ENCODE results near the gene LRMDA. TPM values are rescaled to one million over a fixed set of nuclear protein-coding genes. Genes with fewer than 3 reads are reported as not detected.

LRMDA gene
- polyA plus RNA-seq, 3 donors, result 7.2 to 20.6 (median 14.4) TPM

DNA sequence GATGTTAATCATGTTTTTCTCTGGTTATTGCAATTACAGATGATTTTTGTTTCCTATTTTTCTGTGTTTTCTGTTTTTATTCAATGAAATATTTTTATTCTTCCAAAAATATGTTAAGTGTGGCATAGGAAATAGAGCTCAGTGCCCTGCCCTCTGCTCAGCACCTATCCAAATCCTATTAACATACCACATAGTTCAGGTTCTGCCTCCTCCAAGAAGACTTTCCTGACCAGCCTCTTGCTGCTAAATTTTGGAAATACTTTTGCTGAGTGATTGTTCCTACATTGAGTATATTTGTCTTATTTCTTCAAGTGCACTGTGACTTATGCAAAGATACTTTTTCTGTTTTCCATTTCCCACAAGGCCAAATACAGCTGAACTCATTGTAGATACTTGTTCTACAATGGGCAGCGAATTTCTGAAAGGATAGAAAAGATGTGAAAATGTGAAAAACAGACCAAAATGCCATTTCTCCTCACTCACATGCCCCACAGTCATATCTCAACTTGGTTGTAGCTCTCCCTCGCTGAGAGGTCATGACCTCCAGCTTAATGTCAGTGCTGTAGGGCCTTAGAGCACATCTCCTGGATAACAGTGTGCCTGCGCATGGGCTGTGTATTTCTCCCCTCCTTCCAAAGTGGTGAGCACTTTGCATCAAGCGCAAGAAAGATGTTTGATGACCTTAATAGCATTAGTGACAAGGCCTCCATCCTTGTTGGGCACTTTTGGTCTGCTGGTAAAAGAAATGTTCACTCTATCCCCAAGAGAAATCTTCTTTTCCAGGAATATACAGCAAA is 677.3 kb downstream of the LRMDA start:
- WGBS, 3 donors, result 91 to 97% (median 95%) methylated on average over 4 of the region's 4 CpGs

DNA sequence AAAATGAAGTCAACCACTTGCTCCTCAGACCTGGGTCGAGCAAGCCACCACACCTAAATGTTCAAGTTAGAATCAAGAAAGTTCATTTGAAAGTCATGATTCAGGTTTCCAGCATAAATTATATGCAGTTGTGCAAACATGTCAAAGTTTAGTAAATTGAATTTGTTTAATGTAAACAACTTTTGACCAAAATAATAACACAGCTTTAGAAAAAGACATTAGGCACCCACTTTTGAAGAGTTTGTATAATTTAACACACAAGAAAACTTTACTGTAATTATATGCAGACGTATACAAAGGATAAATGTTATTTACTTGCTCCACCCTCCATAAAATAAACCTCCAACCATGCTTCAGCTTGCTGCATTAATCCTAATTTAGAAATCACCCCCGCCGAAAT is 680.0 kb downstream of the LRMDA start:
- 79 to 82% (median 81%) methylated on average over 4 of the region's 4 CpGs for WGBS, 3 donors
- no peak overlapping the region for H3K27ac ChIP-seq (ENCODE audit: low read depth, low read length)

More for the DNA sequence above, 677.3 kb downstream of the LRMDA start:
- H3K27ac ChIP-seq (ENCODE audit: low read depth, low read length), result no peak overlapping the region

GRCh38 chr10:76111986-76112825 is 680.8 kb downstream of the LRMDA start:
- 61 to 82% (median 73%) methylated on average over 27 to 33 of the region's 33 CpGs for WGBS, 3 donors
- H3K27ac ChIP-seq (ENCODE audit: low read depth, low read length), result no peak overlapping the region

DNA sequence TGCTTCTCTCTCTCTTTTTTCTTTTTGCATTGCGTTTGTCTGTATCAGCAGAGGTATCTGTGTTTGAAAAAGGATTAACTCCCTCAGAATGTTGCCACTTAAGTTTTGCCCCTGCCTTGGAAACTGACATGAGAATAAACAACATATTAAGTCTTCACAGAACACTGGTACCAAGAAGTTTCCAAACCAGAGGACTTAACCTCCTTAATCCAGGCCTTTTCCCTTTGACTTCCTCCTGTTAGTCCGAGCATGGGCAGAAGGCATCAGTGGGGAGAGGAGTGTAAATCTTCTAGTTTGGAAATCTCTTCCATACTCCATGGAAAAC is 681.4 kb downstream of the LRMDA start:
- no peak overlapping the region for H3K27ac ChIP-seq (ENCODE audit: low read depth, low read length)
- WGBS, 3 donors, result 89 to 93% (median 92%) methylated on average over 2 of the region's 2 CpGs

GRCh38 chr10:76113952-76114351 is 682.5 kb downstream of the LRMDA start:
- 75 to 76% (median 76%) methylated on average over 4 of the region's 4 CpGs for WGBS, 3 donors
- H3K27ac ChIP-seq (ENCODE audit: low read depth, low read length), result no peak overlapping the region

GRCh38 chr10:76114581-76115001 is 683.2 kb downstream of the LRMDA start:
- H3K27ac ChIP-seq (ENCODE audit: low read depth, low read length), result no peak overlapping the region
- WGBS, 3 donors, result 51 to 77% (median 76%) methylated on average over 9 of the region's 9 CpGs

DNA sequence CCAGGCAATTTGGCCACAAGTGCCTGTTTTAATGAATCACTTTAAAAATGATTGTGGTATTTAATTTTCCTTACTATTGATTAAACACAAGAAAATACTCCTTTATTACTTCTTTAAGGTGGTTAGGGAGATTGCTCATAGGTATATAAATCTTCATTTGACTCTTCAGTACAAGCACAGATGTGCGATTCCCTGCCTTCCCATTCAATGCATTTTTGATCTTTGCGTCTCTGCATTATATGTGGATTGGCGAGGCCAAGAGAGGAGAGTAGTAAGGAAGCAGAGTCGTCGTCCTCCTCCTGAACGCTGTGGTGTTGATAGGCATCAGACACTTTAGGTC is 683.7 kb downstream of the LRMDA start:
- no peak overlapping the region for H3K27ac ChIP-seq (ENCODE audit: low read depth, low read length)
- WGBS, 3 donors, result 73 to 90% (median 84%) methylated on average over 6 of the region's 6 CpGs

GRCh38 chr10:76115471-76116155 is 684.2 kb downstream of the LRMDA start:
- 76 to 88% (median 81%) methylated on average over 11 of the region's 11 CpGs for WGBS, 3 donors
- no peak overlapping the region for H3K27ac ChIP-seq (ENCODE audit: low read depth, low read length)

- 79 to 96% (median 83%) methylated on average over 3 of the region's 3 CpGs for WGBS, 3 donors
- H3K27ac ChIP-seq (ENCODE audit: low read depth, low read length), result no peak overlapping the region
Measured at GRCh38 chr10:76116523-76116922, 685.1 kb downstream of the LRMDA start.

GRCh38 chr10:76117949-76118348 is 686.5 kb downstream of the LRMDA start:
- H3K27ac ChIP-seq (ENCODE audit: low read depth, low read length), result no peak overlapping the region

GRCh38 chr10:76119036-76119435 is 687.6 kb downstream of the LRMDA start:
- WGBS, 3 donors, result 92 to 98% (median 94%) methylated on average over 2 of the region's 2 CpGs
- no peak overlapping the region for H3K27ac ChIP-seq (ENCODE audit: low read depth, low read length)

DNA sequence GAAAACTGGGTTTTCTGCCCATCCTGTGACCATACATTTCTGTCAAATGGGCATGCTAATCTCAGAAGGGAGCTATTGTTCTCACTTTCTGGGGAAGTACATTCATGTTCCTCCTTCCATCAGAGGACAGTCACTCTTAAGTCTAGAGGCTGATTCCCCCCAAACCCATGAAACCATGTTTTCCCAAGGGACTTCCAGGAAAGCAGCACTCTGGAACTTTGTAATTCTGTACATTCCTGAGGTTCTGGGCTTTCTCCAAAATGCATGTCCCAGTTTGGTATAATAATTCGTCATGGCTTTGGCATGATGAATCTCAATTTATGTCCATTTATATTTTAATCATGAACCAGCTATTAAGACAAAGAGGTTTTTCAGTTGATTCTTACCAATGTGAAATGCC is 688.1 kb downstream of the LRMDA start:
- 78 to 82% (median 82%) methylated on average over 1 of the region's 1 CpG for WGBS, 3 donors
- H3K27ac ChIP-seq (ENCODE audit: low read depth, low read length), result no peak overlapping the region

- 90 to 96% (median 91%) methylated on average over 4 of the region's 4 CpGs for WGBS, 3 donors
- H3K27ac ChIP-seq (ENCODE audit: low read depth, low read length), result no peak overlapping the region
Measured at GRCh38 chr10:76122056-76122455, 690.6 kb downstream of the LRMDA start.

DNA sequence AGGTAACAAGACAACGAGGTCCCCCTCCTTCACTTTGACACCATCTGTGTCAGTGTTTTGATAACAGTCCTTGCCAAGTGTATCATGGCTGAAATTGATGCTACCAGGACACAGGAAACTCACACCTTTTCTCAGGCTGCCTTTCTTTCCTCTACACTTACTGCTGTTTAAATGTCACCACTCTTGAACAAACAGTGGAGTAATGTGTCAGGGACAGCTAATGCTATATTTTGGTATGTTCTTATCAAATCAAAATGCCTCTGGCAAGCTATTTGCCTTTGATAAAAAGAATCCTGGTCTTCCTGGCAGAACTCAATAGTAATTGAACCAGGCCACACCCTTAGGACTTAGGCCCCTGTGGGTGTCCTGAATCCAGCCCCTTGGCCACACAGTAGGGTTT is 692.9 kb downstream of the LRMDA start:
- no peak overlapping the region for H3K27ac ChIP-seq (ENCODE audit: low read depth, low read length)
- 52 to 79% (median 67%) methylated on average over 1 of the region's 1 CpG for whole genome bisulfite sequencing, 3 donors

- WGBS, 3 donors, result 87 to 97% (median 92%) methylated on average over 2 of the region's 2 CpGs
- no peak overlapping the region for H3K27ac ChIP-seq (ENCODE audit: low read depth, low read length)
Measured at GRCh38 chr10:76125900-76126299, 694.5 kb downstream of the LRMDA start.

GRCh38 chr10:76126607-76127527 is 695.4 kb downstream of the LRMDA start:
- 92 to 97% (median 95%) methylated on average over 5 of the region's 5 CpGs for WGBS, 3 donors
- no peak overlapping the region for H3K27ac ChIP-seq (ENCODE audit: low read depth, low read length)

- no peak overlapping the region for H3K27ac ChIP-seq (ENCODE audit: low read depth, low read length)
- WGBS, 3 donors, result 74 to 82% (median 80%) methylated on average over 6 of the region's 6 CpGs
Measured at GRCh38 chr10:76127984-76128589, 696.7 kb downstream of the LRMDA start.

DNA sequence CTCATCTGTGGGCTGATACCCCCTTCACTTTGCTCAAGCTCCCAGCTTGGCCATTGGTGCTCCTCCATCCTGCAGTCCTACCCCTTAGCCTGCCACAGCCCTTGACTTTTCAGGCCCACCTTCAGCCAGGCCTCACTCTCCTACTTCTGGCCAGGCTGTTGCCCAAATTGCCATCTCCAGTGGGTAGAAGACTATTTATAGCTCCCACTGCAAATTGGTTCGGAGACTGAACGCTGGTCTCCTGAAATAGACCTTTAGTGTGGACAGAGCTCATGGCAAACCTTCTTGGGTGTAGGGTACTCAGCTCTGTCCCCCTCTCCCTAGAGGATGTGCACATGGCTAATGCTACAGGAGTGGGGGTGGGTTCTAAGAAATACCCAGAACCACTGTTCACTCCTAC is 697.8 kb downstream of the LRMDA start:
- WGBS, 3 donors, result 91 to 100% (median 96%) methylated on average over 2 of the region's 2 CpGs
- H3K27ac ChIP-seq (ENCODE audit: low read depth, low read length), result no peak overlapping the region
